DMS79 treated with DMSO at 0.1 percent for 48 hours (cell line): Measurements from ENCODE around the gene ASCL2.
"Not testable (repeated sequence)": the region's sequence is repeated elsewhere in the genome, so short reads cannot be mapped to it uniquely, and the experiment has no call there.

ENCODE experiments used
- DNase-seq: peaks from one replicate; lab custom pipeline; 2025; lab: John Stamatoyannopoulos, UW

ASCL2 gene

DNA sequence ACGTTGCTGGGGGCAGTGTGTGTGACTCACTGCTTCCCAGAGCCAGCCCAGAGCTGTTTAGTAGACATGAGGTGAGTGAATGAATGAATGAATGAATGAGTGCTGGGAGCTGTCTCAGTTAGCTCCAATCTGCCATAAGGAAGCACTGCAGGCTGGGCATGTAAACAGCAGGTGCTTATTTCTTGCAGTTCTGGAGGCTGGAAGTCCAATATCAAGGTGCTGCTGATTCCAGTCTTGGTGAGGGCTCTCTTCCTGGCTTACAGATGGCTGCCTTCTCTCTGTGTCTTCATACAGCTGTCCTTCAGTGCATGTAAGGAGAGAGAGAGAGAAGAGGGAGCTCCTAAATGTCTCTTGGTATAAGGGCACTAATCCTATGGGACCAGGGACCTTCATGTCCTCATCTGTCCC lies 27.2 kb upstream of the ASCL2 start:
- DNase-seq = no peak

DNA sequence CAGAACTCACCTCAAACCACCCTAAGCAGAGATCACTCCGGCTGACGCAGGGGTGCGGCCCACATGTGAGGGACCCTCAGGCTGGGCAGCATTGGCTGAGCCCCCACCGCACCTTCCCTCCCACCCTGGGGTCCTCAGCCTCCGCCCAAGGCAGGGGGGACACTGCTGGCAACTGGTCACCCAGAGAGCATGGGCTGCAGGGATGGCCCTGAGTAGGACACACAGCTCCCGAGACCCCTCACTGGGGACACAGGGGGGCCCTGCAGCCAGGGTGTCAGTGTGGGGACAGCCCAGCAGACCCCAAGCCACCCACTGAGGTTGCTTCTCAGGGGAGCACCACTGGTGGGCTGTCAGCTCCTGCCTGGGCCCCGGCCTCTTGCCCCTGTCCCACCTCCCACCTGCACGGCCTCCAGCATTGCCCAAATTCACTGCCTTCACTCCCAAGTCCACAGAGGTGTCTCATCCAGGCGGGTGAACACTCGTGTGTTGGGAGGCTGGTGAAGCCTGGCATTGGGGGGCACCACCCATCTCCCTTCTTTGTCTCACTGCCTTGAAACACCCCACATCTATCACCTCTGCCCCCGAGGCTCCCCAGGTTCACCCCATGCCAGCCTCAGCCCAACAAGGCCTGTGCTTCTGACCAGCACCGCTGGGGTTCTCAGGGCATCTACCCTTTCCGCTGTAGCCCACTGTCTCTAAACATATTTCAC lies 26.7 kb upstream of the ASCL2 start:
- no peak for DNase-seq

DNA sequence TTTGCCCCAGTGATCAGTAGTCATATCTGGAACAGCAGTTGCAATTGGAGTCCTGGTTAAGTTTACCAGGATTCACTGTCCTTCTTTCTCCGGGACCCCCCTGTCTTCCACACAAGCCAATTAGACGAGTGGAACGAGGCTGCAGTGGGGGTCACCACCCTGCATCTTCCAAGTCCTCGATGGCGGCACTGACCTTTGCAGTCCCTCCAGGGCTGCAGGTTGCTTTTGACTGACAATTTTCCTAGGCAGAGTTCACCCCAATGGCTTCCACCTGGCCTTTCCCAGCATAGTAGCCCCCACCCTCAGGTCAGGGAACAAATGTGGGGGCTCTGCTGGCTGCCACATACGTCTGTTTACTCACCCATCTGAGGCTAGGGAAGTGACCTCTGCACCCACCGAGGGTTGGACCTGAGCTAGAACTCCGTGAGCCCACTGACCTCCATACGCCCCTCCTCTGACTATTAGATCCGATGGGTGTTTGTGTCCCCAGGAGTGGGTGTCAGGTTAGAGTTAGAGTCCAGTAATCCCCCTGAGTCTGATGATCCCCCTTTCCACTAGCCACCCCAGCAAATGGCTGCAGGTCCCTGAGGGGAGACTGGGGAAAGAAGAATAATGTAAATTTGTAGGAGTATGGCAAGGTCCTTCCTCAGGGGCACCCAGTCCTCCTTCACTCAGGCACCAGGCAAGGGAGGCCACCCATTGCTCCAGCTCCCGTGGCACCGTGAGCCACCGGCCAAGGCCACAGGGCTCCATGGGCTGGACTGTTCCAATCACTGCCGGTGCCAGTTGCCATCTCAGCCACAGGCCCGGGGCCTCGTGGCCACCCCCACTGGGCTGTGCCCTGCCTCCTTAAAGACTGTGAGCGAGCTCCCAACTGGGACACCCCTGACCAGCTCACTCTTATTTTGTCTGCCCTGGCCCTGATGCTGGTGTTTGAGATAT lies 25.9 kb upstream of the ASCL2 start:
- DNase-seq = no peak

DNA sequence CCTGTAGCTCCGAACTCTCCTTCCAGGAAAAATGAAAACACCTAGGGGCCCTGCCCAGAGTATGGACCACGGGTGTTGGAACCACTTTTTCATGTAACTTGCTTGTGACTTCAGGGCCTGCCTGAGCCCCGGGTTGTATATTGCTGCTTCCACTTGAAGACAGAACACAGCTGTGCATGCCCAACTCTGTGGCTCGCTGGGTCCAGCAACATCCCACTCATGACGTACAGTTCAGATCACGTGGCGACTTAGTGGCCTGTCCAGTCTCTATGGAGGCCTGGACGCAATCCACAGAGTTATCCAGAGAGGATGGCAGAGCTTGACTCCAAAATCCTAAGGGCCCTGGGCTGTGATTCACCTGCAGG lies 24.5 kb upstream of the ASCL2 start:
- no peak for DNase-seq

DNA sequence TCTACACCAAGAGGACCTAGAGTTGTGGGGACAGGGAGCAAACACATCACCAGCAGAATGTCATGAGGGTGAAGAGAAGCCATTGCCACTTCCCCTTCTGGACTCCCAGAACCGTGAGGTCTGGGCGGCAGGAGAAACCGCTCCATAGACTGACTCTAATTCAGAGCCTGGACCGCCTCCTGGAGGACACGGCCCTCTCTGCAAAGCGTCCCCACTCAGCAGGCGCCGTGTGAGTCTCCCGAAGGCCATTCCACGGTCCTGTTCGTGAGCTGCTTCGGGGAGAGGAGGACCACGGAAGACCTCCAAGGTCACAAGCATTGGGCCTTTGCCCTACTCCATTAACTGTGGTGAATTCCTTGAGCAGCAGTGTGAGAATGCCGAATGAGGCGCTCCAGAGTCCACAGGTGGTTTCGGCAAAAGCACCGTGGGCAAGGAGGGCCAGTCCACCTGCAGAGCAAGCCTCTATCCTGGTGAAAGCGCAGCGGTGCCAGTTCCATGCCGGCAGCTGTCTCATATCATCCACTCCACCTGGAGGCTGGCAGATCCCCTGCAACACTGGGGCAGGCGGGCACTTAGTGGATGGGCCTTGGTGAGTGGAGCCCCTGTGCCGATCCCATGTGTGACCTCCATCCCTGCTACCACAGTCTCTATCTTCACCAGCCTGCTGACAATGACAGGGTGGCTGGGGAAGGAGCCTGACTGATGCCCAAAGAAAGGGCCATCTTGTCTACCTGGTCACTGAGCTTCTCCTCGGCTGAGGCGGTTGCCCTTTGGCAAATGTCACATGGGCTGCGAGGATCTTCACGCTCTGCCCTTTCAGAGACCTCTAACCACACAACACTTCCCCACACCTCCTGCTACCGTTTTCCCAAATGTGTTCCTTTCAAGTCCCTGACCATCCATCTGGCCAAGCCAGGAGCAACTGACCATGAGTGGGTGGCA lies 23.9 kb upstream of the ASCL2 start:
- no peak for DNase-seq

DNA sequence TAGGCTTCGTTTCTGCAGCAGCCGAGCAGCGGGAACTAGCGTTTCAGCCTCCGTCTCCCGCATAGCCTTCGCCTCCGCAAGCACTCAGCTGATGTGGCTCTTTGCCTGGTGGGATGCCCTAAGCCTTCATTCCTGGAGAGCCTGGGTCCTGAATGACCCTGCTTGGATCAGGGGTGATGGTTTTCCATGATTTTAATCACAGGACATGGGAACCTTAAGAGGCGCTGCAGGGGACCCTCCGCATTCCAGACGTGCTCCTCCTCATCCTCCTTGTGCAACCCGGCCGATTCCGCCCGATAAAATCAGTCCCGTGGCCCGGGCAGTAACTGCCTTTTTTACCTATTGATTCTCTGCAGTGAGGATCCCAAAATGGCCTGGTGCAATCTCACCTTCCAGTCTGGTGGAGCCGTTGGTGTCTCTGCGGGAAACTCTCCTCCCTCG lies 23.2 kb upstream of the ASCL2 start:
- DNase-seq = no peak

DNA sequence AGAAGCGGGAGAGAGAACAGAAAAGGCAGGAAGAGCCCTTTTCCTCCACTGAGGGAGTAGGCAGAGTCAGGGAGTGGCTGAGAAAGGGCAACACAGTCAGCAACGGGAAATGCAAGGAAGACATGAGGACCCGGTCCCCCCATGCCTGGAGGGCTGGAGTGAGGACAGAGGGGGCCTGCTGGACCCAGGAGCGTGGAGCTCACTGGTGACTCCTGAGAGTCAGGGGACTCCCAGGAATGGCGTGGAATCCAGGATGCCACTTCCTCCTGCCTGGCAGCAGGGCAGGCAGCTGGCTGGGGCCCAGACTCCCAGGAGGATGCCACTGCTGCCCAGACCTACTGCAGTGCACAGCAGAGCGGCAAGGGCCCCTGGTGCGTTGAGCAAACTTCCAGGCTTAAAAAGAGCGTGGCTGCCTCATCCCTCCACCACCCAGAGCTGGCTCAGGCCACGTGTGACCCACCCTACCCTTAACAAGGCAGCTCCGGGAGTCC lies 20.0 kb upstream of the ASCL2 start:
- no peak for DNase-seq

DNA sequence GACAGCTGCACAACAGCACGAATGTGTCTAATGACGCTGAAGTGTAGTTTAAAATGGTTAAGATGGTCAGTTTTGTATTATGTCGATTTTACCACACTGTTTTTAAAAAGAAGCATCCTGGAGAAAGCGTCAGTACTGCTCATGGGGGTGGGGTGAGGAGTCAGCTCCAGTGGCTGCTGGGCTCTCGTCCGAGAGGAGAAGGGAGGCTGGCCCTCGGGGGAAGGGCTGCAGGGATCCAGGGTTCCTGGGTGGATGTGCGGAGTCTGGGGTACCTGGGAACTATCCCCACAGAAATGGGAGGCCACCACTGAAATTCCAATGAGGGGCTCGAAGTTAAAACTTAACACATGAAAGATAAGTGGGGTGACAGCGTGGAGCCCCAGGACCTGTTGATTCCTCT lies 19.5 kb upstream of the ASCL2 start:
- DNase-seq = no peak

DNA sequence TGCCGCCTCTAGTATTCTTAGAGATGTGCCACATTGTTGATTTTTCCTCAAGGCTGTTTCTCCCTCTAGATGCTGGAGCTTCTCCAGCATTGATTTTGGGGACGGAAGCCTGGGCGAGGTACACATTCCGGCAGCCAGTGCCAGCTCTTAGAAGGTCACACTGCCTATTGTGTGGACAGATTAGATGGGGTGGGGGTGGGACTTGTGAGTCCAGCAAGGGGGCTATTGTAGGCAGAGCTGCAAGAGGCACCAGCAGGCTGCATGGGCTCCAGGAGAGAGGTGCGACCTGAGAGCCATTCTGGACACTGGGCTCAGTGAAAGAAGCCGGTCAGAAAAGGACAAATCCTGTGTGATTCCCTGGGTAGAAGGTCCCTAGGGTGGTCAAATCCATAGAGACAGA lies 19.0 kb upstream of the ASCL2 start:
- no peak for DNase-seq

DNA sequence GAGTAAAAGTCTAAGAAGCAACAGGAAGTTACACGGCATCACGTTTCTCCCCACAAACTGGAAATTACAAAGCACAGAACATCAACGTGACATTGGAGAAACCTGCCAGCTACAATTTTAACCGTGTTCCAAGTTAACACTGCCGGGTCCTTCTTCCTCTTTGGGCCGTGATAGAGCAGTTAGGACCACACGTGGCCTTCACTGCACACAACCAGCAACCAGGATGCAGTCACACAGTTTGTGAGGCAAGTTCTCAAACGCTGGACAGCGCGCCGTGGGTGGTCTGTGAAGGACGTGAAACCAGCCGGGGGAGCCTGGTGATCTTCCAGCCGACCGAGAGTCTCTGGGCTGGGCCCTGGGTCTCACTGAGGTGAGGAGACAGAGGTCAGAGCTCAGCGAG lies 16.7 kb upstream of the ASCL2 start:
- DNase-seq = no peak

DNA sequence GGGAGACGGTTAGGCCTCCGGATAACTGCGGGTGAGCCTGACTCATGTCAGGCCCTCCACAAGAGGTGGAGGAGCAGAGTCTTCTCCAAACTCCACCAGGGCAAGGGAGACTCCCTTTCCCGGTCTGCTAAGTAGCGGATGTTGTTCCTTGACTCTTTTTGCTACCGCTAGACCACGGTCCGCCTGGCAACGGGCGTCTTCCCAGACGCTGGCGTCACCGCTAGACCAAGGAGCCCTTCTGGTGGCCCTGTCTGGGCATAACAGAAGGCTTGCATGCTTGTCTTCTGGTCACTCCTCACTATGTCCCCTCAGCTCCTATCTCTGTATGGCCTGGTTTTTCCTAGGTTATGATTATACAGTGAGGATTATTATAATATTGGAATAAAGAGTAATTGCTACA lies 16.0 kb upstream of the ASCL2 start:
- not testable (repeated sequence) for DNase-seq

DNA sequence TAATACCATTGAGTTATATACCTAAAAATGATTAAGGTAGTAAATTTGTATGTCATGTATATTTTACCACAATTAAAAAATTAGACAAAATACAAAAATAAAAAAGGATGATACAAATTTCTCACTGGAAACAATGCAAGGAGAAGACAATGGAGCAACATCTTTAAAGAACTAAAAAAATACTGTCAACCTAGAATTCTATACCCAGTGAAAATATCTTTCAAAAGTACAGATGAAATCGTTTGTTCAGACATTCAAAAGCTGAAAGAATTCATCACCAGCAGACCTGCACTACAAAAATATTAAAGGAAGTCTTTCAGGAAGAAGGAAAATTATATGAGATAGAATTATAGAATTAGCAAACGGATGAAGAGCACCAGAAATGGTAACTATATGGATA lies 9.8 kb upstream of the ASCL2 start:
- DNase-seq = no peak

DNA sequence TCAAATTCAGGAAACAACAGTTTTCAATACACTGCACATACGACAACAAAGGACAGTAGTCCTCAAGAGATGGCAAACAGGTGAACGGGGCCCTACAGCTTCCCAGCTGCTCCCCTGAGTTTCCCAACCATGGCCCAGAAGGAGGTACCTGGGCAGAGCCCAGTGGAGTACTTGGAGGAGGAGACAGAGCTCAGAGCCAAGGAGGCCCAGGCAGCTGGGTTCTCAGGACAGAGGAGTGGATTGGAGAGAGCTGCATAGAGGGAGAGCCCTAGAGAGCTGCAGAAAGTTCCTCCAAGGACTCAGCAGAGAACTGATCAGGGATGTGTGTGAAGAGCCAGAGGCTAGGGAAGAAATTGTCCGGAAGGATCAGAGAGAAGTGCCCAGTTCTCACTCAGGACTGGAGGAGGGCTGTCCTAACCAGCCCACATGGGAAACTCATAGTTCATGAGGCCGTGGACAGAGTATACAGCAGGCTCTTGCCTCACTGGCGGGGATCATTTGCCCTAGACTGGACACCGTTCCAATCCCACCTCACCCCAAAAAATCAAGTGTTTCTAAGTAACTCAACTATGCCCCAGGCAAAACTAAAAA lies 7.6 kb upstream of the ASCL2 start:
- DNase-seq = no peak

DNA sequence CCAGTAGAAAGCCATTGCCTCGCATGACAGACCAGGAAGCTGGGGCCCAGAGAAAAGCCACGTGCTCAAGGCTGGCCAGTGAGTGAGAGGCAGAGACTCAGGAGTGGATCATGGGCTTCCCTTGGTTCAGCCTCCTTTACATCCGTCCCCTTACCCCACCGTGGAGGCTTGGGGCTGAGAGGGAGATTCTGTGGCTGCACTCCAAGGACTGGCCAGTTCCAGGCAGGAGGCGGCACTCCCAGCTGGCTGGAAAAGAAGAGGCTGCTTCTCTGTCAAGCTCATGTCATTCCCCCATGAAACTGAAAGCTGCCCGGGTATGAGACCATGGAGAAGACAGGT lies 6.6 kb upstream of the ASCL2 start:
- no peak for DNase-seq

DNA sequence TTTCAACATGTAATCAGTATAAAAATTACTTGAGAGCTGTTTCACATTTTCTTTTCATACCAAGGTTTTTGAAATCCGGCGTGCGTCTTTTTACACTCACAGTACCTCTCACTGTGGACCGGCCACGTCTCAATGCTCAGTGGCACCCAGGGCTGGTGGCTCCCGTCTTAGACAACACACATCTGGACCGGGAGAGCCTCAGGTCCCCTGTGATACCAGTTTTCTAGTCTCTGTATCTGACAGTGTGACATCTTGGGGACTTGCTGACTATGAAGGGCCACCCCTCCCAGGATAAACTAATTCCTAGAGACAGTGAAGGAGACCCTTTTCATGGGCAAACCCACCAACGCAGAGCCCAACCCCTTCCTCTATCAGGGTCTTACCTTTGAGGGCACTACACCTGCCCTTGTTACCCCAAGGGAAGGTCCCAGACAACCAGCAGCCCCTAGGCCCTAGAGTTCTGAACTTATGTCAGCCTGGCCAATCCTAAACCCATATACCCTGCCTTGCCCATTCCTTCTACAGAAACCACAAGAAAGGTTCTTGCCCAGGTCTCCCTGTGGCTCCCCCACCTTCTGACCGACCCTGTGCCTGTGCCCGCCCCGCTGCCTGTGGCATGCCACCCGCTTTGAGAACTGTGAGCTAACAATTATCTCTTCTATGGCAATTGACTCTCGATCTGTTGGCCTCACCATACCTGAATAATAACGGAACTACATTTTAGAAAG lies 6.1 kb upstream of the ASCL2 start:
- DNase-seq = no peak

DNA sequence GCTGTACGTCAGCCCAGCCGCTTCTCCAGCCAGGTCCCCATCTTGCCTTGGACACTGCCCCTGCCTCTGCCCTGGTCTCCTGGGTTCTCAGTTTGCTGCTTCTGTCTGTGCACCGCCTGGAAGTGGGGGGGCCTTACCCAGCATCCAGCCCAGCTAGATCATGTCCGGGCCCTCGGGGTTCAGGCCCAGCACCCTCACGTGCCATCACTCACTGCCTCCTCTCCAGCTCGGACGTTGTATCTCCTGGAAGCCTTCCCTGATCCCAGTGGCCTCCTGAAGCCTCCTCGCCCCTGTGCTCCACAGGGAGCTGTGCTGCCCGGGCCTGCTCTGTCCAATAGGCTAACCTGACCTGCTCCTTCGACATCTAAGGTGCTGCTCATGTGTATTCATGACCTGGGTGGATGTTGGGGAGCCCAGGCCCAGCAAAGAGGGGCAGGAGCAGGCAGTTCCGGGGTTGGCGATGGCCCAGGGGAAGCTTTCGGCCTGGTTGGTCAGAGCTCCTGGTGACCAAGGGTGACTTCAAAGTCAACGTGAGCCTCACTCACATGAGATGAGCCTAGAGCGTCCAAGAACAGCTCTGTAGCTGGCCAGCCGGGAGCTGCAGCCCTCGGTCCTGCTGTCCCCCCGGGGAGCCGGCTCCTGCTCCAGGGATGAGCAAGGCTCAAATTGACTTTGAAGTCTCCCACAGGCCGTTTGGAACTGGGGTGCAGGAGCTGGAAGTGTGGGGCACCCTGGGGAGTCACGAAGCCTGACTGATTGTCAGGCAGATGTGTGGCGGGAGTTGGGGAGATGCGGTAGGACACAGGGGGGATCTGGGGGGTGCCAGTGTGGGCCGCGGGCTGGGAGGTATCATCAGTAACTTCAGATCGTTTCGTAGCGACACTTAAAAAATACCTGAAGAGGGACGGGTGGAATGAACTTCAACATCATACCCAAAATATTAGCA lies 5.2 kb upstream of the ASCL2 start:
- no peak for DNase-seq

DNA sequence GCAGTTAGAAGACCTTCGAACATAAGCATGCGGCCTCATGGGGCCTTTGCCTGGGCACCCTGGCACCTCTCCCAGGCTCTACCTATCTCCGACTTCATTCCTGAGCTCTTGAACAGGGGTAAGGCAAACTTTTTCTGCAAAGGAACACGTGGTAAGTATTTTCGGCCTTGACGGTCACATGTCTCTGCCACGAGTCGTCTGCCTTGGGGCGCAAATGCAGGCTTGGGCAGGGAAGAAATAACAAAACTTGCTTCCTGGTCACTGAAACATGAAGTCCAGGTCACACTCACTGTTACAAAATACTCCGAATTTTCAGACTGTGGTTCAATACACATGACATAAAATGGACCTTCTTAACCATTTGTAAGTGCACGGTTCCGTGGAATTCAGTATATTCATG lies 3.4 kb upstream of the ASCL2 start:
- no peak for DNase-seq

DNA sequence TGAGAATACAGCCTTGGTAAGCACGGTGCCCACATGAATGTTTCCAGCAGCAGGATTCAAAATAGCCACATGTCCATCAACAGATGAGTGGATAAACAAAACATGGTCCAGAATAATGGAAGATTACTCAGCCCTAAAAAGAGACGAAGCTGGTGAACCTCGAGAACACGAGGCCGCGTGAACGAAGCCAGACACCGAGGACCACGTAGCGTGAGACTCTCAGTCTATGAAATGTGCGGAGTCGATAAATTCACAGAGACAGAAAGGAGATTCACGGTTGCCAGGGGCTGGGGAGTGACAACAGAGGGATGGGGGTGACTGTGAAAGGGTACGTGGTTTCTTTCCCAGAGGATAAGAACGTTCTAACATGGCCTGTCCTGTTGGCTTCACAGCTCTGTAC lies 2.9 kb upstream of the ASCL2 start:
- DNase-seq = no peak

DNA sequence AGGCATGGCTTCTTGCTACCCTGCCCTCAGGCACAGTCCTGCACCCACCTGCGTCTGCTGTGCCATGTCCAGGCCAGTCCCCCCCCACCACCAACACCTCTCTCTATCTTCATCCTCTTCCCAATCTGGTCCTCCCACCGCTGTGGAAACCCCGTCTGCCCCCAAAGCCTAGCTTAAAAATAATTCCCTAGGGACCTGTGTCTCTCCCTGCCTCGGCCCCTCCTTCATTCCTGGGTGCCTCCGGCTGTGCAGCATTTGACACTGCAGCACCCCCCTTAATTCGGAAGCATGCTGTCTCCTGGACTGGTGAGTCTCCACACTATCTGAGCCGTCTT lies 2.5 kb upstream of the ASCL2 start:
- DNase-seq = no peak

DNA sequence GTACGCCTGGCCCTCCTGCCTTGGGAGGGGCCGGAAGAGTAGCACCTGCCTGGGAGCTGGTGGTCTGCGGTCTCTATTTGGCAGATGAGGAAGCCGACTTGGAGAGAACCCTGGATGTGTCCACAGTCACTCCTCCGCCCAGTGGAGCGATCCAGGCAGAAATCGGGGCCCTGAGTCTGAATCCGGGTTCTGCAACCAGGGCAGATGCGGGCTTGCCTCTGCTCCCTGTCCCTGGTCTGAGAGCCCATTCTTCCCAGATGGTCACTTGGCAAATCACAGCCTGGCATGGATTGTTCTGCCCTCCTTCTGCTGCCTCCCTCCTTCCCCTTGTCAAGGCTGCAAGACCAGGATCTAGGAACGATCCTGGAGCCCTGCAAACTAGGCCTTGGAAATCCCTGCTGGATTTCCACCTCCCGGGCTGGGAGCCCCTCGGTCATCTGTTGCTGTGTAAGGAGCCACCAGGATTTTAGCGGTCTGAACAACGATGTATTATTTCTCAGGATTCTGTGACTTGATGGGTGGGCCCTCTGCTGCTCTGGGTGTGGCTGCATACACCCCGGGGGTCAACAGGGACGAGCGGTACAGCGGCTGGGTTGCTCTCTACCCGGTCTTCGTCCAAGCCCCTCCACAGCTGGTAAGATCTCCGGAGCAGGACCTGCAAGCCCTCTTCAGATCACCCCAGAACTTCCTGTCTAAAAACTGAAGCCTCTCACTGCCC lies 2.0 kb upstream of the ASCL2 start:
- DNase-seq = no peak
